ENCODE data around the gene NUMA1. TPM values are rescaled to one million over a fixed set of nuclear protein-coding genes. Genes with fewer than 3 reads are reported as not detected.

Gene NUMA1
- total and polyA plus RNA-seq, 2 of the 8 experiments (the other 6 are each of a cell fraction or from before 2014, with no cell fraction given), result 101 to 107 TPM

DNA sequence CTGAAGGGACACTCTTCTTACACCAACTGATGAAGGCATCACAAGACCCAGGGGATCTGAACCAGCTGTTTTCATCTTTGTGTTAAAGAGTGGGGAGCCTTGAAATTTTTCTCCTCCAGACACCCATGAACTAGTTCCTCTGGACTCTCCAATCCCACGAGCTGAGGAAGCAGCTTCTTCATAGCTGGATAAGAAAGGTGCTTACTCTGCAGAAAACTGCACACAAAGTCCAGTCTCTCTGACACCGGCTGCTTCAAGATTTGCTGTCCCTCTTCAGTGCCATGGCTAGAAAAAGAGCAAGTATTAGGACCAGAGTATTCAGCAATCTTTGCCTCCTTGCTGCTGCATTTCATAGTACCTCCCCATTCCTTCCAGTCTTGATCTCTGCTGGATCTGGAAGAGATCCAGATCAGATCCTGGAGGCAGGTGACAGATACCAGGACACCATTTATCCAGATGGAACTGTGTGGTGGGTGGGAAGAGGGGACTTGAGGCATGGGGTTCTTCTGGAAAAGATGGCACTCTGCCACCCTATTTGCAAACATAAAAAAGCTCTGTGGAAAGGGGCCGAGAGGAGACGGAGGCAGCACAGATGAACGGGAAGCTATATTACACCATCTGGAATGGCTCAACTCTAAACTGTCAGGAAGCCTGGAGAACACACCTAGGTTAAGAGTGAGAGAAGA is 56.1 kb downstream of the NUMA1 start:
- ChIA-PET CTCF (ENCODE audit: partially characterized antibody) (interaction anchor here (0.6 to 25.0 kb wide), 39 partner anchors 8 to 165 kb away, joined by 3 to 423 read pairs (median 6); partner anchors contain the start of gene LAMTOR1), POLR2A (ENCODE audit: partially characterized antibody) (interaction anchor here (0.7 to 3.7 kb wide), 7 partner anchors 15 to 88 kb away, joined by 3 to 40 read pairs (median 3); partner anchors contain the start of gene ANAPC15)
- no peak overlapping the region for H4K8ac ChIP-seq (ENCODE audit: extremely low read depth, insufficient read depth, low read length)
- no peak overlapping the region for H4K5ac ChIP-seq (ENCODE audit: insufficient read length, low read depth, low read length)
- H3K27me3 ChIP-seq (replicated peaks in 1 of 4; ENCODE audit: control insufficient read depth in 3 of 4, extremely low read depth in 1 of 4, insufficient read depth in 3 of 4, low read length in 3 of 4), result no peaks in the 10 kb centered on the region
- H3K9me3 ChIP-seq (ENCODE audit: insufficient read depth in 2 of 2, low read depth in 1 of 2, low read length in 1 of 2), result no peaks in the 10 kb centered on the region
- H3K14ac ChIP-seq (ENCODE audit: insufficient read length), result no peak overlapping the region
- H3K9ac ChIP-seq (replicated peaks in 1 of 4; ENCODE audit: extremely low read depth in 1 of 4, low read depth in 3 of 4, low read length in 3 of 4), result no peak overlapping the region
- H3K18ac ChIP-seq (ENCODE audit: extremely low read depth, low read length), result no peak overlapping the region
- no peak overlapping the region for H2BK20ac ChIP-seq (ENCODE audit: low read length)
- H3K56ac ChIP-seq (replicated peaks; ENCODE audit: insufficient read length, low read depth, low read length), result no peak overlapping the region
- no peak overlapping the region for H2BK120ac ChIP-seq (replicated peaks; ENCODE audit: low read depth, low read length)
- no peaks in the 10 kb centered on the region for H3K4me1 ChIP-seq (replicated peaks in 1 of 4; ENCODE audit: control insufficient read depth in 3 of 4, insufficient read depth in 4 of 4, low read length in 3 of 4)
- peak overlapping the region; percentile 26; the same call in 1 of the 2 replicates for H3K27ac ChIP-seq (ENCODE audit: low read depth, low read length)
- H3K4me3 ChIP-seq (ENCODE audit: extremely low read depth in 1 of 4, insufficient read depth in 2 of 4, low read depth in 3 of 4, low read length in 4 of 4), result no peak overlapping the region
- no peak overlapping the region for H4K91ac ChIP-seq (replicated peaks; ENCODE audit: insufficient read length, low read length)
- 76% methylated on average over 5 of the region's 5 CpGs; no CpG with 5 or more reads in 1 of the 2 experiments for WGBS, 2 experiments (ENCODE audit: extremely low coverage in 1 of 2, insufficient coverage in 1 of 2, insufficient read length in 1 of 2, insufficient replicate concordance in 2 of 2, low coverage in 1 of 2, low lambda C conversion rate in 2 of 2, missing lambda C conversion rate in 1 of 2)
- H3K36me3 ChIP-seq (ENCODE audit: control insufficient read depth in 2 of 4, insufficient read depth in 4 of 4, low read length in 3 of 4), result peaks cover 31 to 58% (median 55%) of the 10 kb centered on the region in 4 experiments
- no peak overlapping the region for H3K4ac ChIP-seq (replicated peaks; ENCODE audit: insufficient read length, low read depth, low read length)
- H3K79me1 ChIP-seq (ENCODE audit: low read depth, low read length), result no peaks in the 10 kb centered on the region; the same call in 1 of the 2 replicates
- no peak overlapping the region for H3K4me2 ChIP-seq (ENCODE audit: insufficient read depth in 1 of 2, low read depth in 2 of 2, low read length in 2 of 2)
- H4K20me1 ChIP-seq (replicated peaks in 1 of 2; ENCODE audit: control insufficient read depth in 1 of 2, insufficient read depth in 2 of 2, low read length in 2 of 2), result peaks cover 8 to 10% of the 10 kb centered on the region in 2 experiments
- H3K79me2 ChIP-seq (ENCODE audit: control insufficient read depth in 1 of 2, insufficient read depth in 2 of 2, low read length in 2 of 2), result no peaks in the 10 kb centered on the region; a peak in 1 of 4 replicates
- FAIRE-seq, result no peak
- H2BK12ac ChIP-seq (ENCODE audit: low read depth, low read length), result no peak overlapping the region
- H2AK5ac ChIP-seq (ENCODE audit: low read depth, low read length), result no peak overlapping the region
- no peak overlapping the region for H2AFZ ChIP-seq (ENCODE audit: low read length)
- 0 out of 2 replicates have a peak overlapping the region, but pooled peaks have one; percentile 27 for H2BK5ac ChIP-seq (ENCODE audit: low read depth, low read length)
- H3K23me2 ChIP-seq (ENCODE audit: low read depth, low read length), result no peaks in the 10 kb centered on the region
- H3K23ac ChIP-seq (ENCODE audit: insufficient read length), result no peak overlapping the region
- no peak for DNase-seq (ENCODE audit: low read depth in 1 of 2, low spot score in 2 of 2)
- no peak overlapping the region for H2BK15ac ChIP-seq (ENCODE audit: low read length)
- TF ChIP-seq, protein P1, sequence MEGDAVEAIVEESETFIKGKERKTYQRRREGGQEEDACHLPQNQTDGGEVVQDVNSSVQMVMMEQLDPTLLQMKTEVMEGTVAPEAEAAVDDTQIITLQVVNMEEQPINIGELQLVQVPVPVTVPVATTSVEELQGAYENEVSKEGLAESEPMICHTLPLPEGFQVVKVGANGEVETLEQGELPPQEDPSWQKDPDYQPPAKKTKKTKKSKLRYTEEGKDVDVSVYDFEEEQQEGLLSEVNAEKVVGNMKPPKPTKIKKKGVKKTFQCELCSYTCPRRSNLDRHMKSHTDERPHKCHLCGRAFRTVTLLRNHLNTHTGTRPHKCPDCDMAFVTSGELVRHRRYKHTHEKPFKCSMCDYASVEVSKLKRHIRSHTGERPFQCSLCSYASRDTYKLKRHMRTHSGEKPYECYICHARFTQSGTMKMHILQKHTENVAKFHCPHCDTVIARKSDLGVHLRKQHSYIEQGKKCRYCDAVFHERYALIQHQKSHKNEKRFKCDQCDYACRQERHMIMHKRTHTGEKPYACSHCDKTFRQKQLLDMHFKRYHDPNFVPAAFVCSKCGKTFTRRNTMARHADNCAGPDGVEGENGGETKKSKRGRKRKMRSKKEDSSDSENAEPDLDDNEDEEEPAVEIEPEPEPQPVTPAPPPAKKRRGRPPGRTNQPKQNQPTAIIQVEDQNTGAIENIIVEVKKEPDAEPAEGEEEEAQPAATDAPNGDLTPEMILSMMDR (IDR thresholded peaks at IDR 0.05; ENCODE audit: control extremely low read depth in 1 of 3, insufficient read depth in 1 of 3, low read depth in 1 of 3, low read length in 3 of 3), result no peak
- no peak for TF ChIP-seq TCF12 (IDR thresholded peaks at IDR 0.05; ENCODE audit: low read depth, low read length)
- no peak for TF ChIP-seq SP1 (IDR thresholded peaks at IDR 0.05; ENCODE audit: low read depth, low read length)
- TF ChIP-seq, protein P2, sequence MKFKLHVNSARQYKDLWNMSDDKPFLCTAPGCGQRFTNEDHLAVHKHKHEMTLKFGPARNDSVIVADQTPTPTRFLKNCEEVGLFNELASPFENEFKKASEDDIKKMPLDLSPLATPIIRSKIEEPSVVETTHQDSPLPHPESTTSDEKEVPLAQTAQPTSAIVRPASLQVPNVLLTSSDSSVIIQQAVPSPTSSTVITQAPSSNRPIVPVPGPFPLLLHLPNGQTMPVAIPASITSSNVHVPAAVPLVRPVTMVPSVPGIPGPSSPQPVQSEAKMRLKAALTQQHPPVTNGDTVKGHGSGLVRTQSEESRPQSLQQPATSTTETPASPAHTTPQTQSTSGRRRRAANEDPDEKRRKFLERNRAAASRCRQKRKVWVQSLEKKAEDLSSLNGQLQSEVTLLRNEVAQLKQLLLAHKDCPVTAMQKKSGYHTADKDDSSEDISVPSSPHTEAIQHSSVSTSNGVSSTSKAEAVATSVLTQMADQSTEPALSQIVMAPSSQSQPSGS (IDR thresholded peaks at IDR 0.05; ENCODE audit: low read length), result no peak
- TF ChIP-seq EZH2 (IDR thresholded peaks at IDR 0.05; ENCODE audit: low read depth, low read length, severe bottlenecking), result no peak
- TF ChIP-seq, protein P3, sequence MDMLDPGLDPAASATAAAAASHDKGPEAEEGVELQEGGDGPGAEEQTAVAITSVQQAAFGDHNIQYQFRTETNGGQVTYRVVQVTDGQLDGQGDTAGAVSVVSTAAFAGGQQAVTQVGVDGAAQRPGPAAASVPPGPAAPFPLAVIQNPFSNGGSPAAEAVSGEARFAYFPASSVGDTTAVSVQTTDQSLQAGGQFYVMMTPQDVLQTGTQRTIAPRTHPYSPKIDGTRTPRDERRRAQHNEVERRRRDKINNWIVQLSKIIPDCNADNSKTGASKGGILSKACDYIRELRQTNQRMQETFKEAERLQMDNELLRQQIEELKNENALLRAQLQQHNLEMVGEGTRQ (IDR thresholded peaks at IDR 0.05; ENCODE audit: low read length), result no peak
